Measurements from ENCODE around the gene CCDC138. TPM values are rescaled to one million over a fixed set of nuclear protein-coding genes. Genes with fewer than 3 reads are reported as not detected.

Gene CCDC138
- total RNA-seq, 4 donors from 2014 or later: 4.4 to 26.0 (median 9.8) TPM

- no peak for TF ChIP-seq CTCF (IDR thresholded peaks at IDR 0.05)
- no peak for TF ChIP-seq POLR2A (IDR thresholded peaks at IDR 0.05)
- no peak for DNase-seq
- Histone ChIP-seq H3K36me3 (no peaks in the 10 kb centered on the region), H3K27ac (no peak overlapping the region), H3K27me3 (no peaks in the 10 kb centered on the region), H3K4me1 (no peaks in the 10 kb centered on the region), H3K9me3 (peaks cover 0 to 6% of the 10 kb centered on the region in 2 donors), H3K4me3 (no peak overlapping the region)
- intact Hi-C loops (cut with DNase I; ENCODE audit: low total_unique reads): no loop called here
These were observed 83.0 kb downstream of the CCDC138 start for GRCh38 chr2:108869542-108869941.

GRCh38 chr2:108870069-108870644 lies 83.6 kb downstream of the CCDC138 start:
- H3K9me3 ChIP-seq: peaks cover 0 to 6% of the 10 kb centered on the region in 2 donors
- no peaks in the 10 kb centered on the region for H3K36me3 ChIP-seq
- H3K4me1 ChIP-seq: no peaks in the 10 kb centered on the region
- no peak overlapping the region for H3K27ac ChIP-seq
- TF ChIP-seq POLR2A (IDR thresholded peaks at IDR 0.05): no peak
- no peak for TF ChIP-seq CTCF (IDR thresholded peaks at IDR 0.05)
- H3K4me3 ChIP-seq: no peak overlapping the region
- no peaks in the 10 kb centered on the region for H3K27me3 ChIP-seq
- intact Hi-C loops (cut with DNase I; ENCODE audit: low total_unique reads): no loop called here
- DNase-seq: no peak

- H3K36me3 ChIP-seq: no peaks in the 10 kb centered on the region
- TF ChIP-seq CTCF (IDR thresholded peaks at IDR 0.05): no peak
- TF ChIP-seq POLR2A (IDR thresholded peaks at IDR 0.05): no peak
- no peak for DNase-seq
- no peaks in the 10 kb centered on the region for H3K27me3 ChIP-seq
- intact Hi-C loops (cut with DNase I; ENCODE audit: low total_unique reads): no loop called here
- no peaks in the 10 kb centered on the region for H3K4me1 ChIP-seq
- no peak overlapping the region for H3K4me3 ChIP-seq
- H3K27ac ChIP-seq: no peak overlapping the region
- H3K9me3 ChIP-seq: no peaks in the 10 kb centered on the region
These were observed 90.9 kb downstream of the CCDC138 start for GRCh38 chr2:108877506-108877905.

GRCh38 chr2:108878276-108878675 lies 91.7 kb downstream of the CCDC138 start:
- no peaks in the 10 kb centered on the region for H3K27me3 ChIP-seq
- H3K27ac ChIP-seq: no peak overlapping the region
- H3K4me3 ChIP-seq: no peak overlapping the region
- H3K36me3 ChIP-seq: no peaks in the 10 kb centered on the region
- no peak for TF ChIP-seq POLR2A (IDR thresholded peaks at IDR 0.05)
- TF ChIP-seq CTCF (IDR thresholded peaks at IDR 0.05): no peak
- H3K4me1 ChIP-seq: no peaks in the 10 kb centered on the region
- intact Hi-C loops (cut with DNase I; ENCODE audit: low total_unique reads): no loop called here
- no peak for DNase-seq
- no peaks in the 10 kb centered on the region for H3K9me3 ChIP-seq

GRCh38 chr2:108884619-108885018 lies 98.0 kb downstream of the CCDC138 start:
- H3K4me3 ChIP-seq: no peak overlapping the region
- intact Hi-C loops (cut with DNase I; ENCODE audit: low total_unique reads): no loop called here
- no peaks in the 10 kb centered on the region for H3K9me3 ChIP-seq
- no peak overlapping the region for H3K27ac ChIP-seq
- no peaks in the 10 kb centered on the region for H3K4me1 ChIP-seq
- no peaks in the 10 kb centered on the region for H3K36me3 ChIP-seq
- TF ChIP-seq CTCF (IDR thresholded peaks at IDR 0.05) (no peak), POLR2A (IDR thresholded peaks at IDR 0.05) (no peak)
- no peaks in the 10 kb centered on the region for H3K27me3 ChIP-seq
- no peak for DNase-seq
